Measurements from ENCODE around the gene CNTNAP5.

The CNTNAP5 gene

DNA sequence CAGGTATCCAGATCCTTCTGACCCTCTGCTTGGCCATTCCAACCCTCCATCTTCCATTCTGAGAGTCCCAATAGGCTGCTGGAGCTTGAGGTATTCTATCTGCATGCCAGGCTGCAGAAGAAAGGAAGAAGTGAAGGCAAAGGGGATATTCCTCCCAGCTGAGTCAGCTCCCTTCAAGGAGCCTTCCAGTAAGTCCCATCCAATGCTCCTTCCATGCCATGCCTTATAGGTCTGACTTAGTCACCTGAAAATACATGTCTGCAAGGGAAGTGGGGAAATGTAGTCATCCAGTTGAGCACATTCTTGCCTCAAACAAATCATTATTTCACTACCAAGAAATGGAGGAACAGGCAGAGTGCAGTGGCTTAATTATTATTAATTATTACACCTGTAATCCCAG lies 464.6 kb downstream of the CNTNAP5 start:
- no peak for DNase-seq

- no peak for DNase-seq
These were observed 476.6 kb downstream of the CNTNAP5 start for GRCh38 chr2:124501575-124502152.

DNA sequence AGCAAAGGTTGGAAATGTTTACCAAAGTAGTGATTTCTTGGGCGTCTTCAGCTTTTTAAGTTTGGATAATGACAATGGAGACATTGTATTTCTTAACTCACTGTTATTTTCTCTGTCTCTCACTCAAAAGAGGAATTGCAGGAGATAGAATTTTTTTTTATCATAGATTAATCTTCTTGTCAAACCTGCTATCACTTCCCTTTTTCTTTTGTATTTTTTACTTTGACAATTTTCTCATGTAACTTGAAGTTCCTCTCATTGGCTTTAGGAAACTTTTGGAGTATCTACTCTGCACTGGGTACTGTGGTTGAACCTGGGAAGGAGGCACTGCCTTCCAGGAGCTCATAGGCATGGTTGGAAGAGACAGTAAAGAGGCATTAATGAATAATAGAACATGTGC lies 489.1 kb downstream of the CNTNAP5 start:
- no peak for DNase-seq

GRCh38 chr2:124520953-124521352 lies 495.9 kb downstream of the CNTNAP5 start:
- DNase-seq: no peak

DNA sequence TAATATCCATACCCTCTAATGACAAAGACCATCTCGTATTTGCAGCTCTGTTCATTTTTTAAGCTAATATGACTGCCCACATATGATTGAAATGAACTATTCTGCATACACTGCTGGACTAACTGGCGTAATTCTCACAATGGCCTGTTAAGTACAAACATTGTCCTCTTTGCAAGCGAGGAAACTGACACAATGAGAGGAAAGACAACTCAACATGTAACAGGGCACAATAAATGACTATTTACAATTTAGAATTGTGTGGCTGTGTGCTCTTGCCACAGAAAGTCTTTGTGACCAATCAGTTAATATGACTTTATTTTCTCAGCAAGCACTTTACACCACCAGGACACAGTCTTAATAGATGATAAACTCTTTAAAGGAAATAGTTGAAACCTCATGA lies 498.0 kb downstream of the CNTNAP5 start:
- DNase-seq: no peak

- DNase-seq: no peak
These were observed 499.2 kb downstream of the CNTNAP5 start for GRCh38 chr2:124524155-124524915.

GRCh38 chr2:124526221-124526620 lies 501.1 kb downstream of the CNTNAP5 start:
- no peak for DNase-seq

DNA sequence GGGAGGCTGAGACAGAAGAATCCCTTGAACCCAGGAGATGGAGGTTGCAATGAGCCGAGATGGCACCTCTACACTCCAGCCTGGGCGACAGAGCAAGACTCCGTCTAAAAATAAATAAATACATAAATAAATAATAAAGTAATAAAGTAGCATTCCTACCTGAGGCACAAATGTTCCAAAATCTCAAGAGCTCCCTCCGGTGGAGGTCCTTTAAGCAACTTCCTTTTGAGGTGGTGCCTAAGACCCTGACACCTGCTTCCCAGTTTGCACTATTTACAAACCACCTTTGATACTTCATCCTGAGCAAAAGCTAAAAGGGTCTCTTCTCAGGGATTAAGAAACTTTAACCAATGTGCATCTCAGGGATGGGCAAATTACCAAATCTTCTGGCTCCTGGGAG lies 505.1 kb downstream of the CNTNAP5 start:
- no peak for DNase-seq

GRCh38 chr2:124533226-124533954 lies 508.3 kb downstream of the CNTNAP5 start:
- DNase-seq: no peak

DNA sequence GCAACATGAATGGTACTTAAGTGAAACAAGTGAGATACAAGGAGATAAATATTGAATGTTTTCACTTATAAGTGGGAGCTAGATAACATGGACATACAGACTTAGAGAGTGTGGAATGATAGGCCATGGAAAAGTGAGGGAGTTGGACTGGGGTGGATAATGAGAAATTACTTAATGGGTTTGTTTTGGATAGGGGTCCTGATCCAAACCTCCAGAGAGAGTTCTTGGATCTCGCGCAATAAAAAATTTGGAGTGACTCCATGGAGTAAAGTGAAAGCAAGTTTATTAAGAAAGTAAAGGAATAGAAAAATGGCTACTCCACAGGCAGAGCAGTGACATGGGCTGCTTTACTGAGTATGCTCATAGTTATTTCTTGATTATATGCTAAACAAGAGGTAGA lies 508.9 kb downstream of the CNTNAP5 start:
- DNase-seq: no peak

DNA sequence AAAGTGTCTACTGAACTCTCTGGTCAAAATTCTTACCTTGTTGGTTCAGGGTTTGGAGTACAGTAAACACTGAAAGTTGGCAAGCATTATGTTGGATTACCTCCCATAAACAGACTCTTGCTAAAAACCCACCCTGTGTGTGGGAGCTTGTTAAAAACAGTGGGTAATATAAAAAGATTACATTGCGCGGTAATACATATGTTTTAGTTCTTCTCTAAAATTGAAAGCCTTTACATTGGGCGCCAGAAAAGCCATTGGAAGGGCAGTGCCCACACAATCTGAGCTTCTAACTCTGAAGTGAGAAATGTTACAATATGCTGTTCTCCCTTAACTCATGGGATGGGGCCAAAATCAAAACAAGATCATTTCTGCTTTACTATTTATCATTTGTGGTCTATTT lies 510.7 kb downstream of the CNTNAP5 start:
- DNase-seq: no peak

DNA sequence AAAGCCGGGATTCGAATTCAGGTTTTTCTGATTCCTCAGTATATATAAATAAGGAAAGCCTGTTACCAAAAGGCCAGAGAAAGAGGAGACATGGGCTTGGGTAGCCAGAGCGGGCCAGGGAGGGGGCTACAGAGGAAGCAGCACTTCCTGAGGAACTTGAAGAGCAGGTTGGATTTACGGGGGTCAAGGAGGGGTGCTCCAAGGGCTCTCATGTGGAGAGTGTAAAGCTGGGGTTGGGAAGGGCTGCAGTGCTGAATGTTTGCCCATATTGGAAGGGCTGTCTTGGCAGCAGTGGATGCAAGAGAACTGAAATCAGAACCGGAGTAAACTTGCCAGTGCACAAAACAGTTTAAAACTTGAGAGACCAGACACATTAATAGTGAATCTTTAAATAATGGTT lies 511.5 kb downstream of the CNTNAP5 start:
- DNase-seq: no peak

DNA sequence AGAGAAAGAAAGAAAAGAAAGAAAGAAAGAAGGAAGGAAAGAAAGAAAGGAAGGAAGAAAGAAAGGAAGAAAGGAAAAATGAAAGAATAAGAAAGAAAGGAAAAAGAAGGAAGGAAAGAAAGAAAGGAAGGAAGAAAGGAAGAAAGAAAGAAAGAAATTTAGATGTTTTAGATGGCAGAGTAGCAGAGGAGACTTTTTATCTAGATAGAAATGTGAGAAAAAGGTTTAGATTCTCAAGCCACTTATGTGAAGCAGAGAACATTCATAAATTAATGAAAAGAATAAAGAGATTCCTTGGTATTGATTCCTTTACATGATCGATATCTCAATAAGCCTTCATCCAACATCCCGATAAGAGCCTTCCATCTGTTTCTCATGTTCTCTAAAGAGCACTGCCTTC lies 513.5 kb downstream of the CNTNAP5 start:
- no peak for DNase-seq

DNA sequence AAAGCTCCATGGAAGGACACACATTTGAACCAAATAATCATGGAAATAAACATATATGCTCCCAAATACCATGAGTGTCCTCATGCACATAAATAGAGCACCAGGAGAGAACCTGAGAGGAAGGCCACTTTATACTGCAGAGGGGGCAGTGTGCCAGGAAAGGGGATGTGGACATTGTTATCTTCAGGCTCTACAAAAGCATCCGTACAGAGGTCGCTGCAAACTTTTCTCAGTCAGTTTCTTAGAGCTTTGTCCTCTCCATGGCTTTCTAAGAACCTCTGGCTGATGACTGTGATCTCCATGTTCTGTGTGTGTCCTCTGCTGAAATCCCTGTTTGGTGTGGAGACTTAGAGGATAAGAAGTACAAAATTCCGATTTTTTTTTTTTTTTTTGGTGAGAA lies 515.7 kb downstream of the CNTNAP5 start:
- no peak for DNase-seq

DNA sequence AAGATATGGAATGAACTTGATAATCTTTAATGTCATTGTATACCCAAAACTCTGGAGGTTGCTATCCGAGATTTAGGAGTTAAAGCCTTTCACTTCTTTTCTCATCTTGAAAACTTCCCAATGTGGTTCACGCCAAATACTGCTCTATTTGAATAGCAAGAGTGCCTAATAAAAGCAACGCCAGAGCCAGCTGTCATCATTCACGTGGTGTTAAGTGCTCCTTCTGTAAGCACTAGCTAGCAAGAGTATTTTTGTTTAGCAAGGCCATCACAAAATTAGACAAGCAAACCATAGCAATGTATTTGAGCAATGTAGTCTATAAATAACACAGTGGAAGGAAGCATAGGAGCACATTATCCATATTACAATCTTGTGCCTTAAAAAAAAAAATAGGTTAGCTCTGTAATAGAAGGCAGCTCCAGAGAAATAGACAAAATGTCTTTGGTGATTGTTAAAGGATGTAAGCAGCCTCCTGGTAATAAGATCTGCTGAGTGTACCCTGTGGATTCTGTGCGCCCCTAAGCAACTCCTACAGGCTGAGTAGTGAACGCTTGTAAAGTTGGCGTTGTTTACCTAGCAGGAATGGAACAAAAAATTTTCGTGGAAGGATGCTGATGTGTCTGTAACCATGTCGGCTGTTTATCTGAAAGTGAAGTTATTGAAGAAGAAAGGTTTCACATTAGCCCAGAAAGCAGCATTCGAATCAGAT lies 518.0 kb downstream of the CNTNAP5 start:
- no peak for DNase-seq

GRCh38 chr2:124547700-124548099 lies 522.6 kb downstream of the CNTNAP5 start:
- DNase-seq: no peak

GRCh38 chr2:124558277-124558905 lies 533.3 kb downstream of the CNTNAP5 start:
- no peak for DNase-seq

DNA sequence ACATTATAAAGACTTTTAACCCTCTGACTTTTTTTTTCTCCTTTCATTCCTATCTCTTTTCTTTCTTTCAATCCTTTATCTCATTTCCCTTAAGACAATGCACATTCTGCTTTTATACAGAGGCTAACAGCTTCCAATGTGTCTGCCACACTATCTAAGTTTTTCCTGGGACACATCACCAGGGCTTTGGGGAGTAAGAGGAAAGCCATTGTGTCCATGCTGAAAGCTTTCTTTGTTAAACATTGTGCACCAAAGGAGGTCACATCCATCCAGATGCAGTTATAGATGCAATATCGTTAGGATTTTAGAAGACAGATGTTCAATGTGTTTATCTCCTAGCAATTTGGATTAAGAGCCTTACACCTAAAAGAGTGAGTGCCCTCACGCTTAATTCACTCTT lies 534.1 kb downstream of the CNTNAP5 start:
- DNase-seq: no peak

DNA sequence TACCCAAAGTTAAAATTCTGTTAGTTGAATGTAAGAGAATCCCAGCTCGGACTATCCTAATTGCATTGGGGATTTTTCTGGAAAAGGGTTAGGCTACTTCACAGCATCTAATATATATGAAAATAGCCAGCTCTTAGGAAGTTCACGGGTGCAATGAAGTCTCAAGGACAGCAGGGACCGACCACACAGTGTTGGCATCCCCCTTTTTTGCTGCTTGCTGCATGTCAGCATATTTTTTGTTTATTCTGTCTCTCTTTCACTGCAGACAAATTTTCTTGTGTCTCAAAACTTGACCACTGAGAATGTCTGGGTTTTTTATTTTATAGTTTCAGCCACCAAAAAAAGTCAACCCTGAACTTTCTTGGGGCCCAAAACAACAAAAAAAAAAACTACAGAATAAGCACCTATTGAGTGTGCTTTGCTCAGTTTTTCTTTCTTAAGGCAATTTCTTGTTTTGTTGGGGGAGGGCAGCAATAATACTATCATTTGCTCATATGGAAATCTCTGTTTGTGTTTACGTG lies 535.6 kb downstream of the CNTNAP5 start:
- no peak for DNase-seq

- no peak for DNase-seq
These were observed 536.4 kb downstream of the CNTNAP5 start for GRCh38 chr2:124561486-124561885.

DNA sequence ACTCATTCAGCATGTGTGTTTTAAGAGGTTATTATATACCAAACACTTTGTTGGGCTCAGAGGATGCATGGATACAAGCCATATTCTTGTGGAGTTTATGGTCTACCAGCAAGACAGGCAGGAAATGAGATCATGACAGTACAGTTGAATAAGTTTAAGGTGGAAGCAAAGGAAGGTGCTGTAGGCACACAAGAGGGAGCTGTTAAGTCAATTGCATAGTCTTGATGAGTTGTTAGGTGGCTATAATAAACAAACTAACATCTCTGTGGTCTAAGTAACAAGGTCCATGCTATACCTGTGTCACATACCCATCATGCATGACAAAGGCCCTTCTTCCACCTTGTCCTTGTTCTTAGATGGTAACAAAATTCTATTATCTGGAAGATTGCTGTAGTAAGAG lies 538.3 kb downstream of the CNTNAP5 start:
- DNase-seq: no peak

DNA sequence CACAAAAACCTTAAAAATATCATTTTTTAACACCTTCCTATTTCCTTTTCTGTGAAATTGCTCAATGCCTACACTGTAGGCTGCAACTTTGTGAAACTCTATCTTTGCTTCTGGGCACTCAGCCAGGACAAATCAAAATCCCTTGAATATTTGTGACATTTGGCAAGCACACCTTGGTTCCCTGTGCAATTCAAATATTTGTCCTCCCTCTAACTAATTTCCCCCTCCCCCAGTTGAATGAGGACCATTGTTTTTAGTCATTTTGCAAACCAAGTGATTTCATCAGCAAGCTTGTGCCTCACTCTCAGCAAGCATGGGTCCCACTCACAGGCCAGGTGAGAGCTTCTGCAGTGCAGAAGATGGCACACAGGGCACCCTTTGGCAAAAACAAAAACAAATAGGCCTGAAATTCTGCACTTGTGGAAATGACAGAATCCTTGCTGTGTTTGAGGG lies 541.5 kb downstream of the CNTNAP5 start:
- DNase-seq: no peak

GRCh38 chr2:124570872-124571271 lies 545.8 kb downstream of the CNTNAP5 start:
- DNase-seq: no peak
